Stimulated activated CD4-positive, alpha-beta T cell treated with anti-CD3 and anti-CD28 coated beads, Interleukin-2, amount 100 ng/mL, for 4 hours (primary cell): ENCODE measurements around the gene HDAC4.
"Not testable (repeated sequence)": the region's sequence is repeated elsewhere in the genome, so short reads cannot be mapped to it uniquely, and the experiment has no call there.

ENCODE experiments used
- DNase-seq: peaks from one replicate; pipeline ENCODE4 v3.0.0-alpha.2; 2020; ENCODE audit warnings: low read depth

The HDAC4 gene

GRCh38 chr2:239044336-239044735 is 356.5 kb downstream of the HDAC4 start:
- no peak for DNase-seq

- DNase-seq: no peak
These were observed 357.5 kb downstream of the HDAC4 start for GRCh38 chr2:239043326-239043725.

GRCh38 chr2:239042551-239043320 is 358.1 kb downstream of the HDAC4 start:
- no peak for DNase-seq

GRCh38 chr2:239042046-239042445 is 358.8 kb downstream of the HDAC4 start:
- no peak for DNase-seq

GRCh38 chr2:239041062-239041461 is 359.8 kb downstream of the HDAC4 start:
- DNase-seq: no peak

GRCh38 chr2:239040152-239040761 is 360.6 kb downstream of the HDAC4 start:
- no peak for DNase-seq

GRCh38 chr2:239039479-239039861 is 361.4 kb downstream of the HDAC4 start:
- DNase-seq: no peak

- DNase-seq: no peak
These were observed 361.9 kb downstream of the HDAC4 start for GRCh38 chr2:239038773-239039478.

- not testable (repeated sequence) for DNase-seq
These were observed 362.5 kb downstream of the HDAC4 start for GRCh38 chr2:239038284-239038683.

- no peak for DNase-seq
These were observed 363.3 kb downstream of the HDAC4 start for GRCh38 chr2:239037559-239037910.

GRCh38 chr2:239036819-239037558 is 363.8 kb downstream of the HDAC4 start:
- DNase-seq: no peak

GRCh38 chr2:239035997-239036731 is 364.7 kb downstream of the HDAC4 start:
- no peak for DNase-seq

GRCh38 chr2:239035361-239035814 is 365.4 kb downstream of the HDAC4 start:
- DNase-seq: peak; percentile 32

GRCh38 chr2:239034561-239035341 is 366.1 kb downstream of the HDAC4 start:
- DNase-seq: no peak

- DNase-seq: no peak
These were observed 366.8 kb downstream of the HDAC4 start for GRCh38 chr2:239033801-239034560.

GRCh38 chr2:239029958-239030357 is 370.9 kb downstream of the HDAC4 start:
- no peak for DNase-seq

GRCh38 chr2:239028253-239028619 is 372.6 kb downstream of the HDAC4 start:
- DNase-seq: no peak

GRCh38 chr2:239027391-239028252 is 373.2 kb downstream of the HDAC4 start:
- no peak for DNase-seq

GRCh38 chr2:239026711-239027361 is 374.0 kb downstream of the HDAC4 start:
- no peak for DNase-seq
